HEK293 (cell line): ENCODE data around the gene DOP1A.

Experiments used
- CTCF ChIP-seq: fragments of 450-650 bp; formaldehyde crosslinking; IDR thresholded peaks from 2 replicates; pipeline ENCODE4 v1.5.1; 2016; ENCODE audit warnings: missing biosample characterization, missing genetic modification characterization
- ZNF624 ChIP-seq: fragments of 450-650 bp; formaldehyde crosslinking; IDR thresholded peaks from 2 replicates; pipeline ENCODE4 v1.5.1; 2017; ENCODE audit warnings: missing biosample characterization, missing genetic modification characterization
- ZNF654 ChIP-seq: fragments of 450-650 bp; formaldehyde crosslinking; IDR thresholded peaks from 2 replicates; pipeline ENCODE4 v1.5.1; 2016; ENCODE audit warnings: low read depth, missing biosample characterization, missing genetic modification characterization
- TF ChIP-seq, protein P1 (sequence below): fragments of 450-650 bp; IDR thresholded peaks from 2 replicates; pipeline ENCODE4 v1.5.1; 2018; ENCODE audit warnings: missing biosample characterization, mild to moderate bottlenecking, missing genetic modification characterization

DNA sequence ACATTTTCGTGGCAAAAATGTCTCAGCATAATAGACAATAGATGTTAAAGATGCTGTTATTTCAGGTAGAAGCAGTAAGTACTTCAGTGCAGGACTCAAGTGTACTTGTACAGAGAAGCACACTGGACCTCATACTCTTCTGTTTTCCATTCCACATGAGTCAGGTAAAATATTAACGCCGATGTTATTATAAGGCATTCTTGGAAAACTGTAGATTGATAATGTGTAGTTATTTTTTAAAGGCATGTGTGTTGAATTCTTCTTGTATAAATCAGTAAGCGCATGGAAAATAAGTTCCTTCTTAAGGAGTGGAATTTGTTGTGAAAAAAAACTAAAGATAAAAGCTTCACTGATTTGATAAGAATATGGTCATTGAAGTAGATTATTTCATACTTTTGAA is 45.8 kb downstream of the DOP1A start:
- TF ChIP-seq CTCF (no peak), ZNF654 (tag by site-specific recombination) (no peak), ZNF624 (no peak)
- TF ChIP-seq, protein P1, sequence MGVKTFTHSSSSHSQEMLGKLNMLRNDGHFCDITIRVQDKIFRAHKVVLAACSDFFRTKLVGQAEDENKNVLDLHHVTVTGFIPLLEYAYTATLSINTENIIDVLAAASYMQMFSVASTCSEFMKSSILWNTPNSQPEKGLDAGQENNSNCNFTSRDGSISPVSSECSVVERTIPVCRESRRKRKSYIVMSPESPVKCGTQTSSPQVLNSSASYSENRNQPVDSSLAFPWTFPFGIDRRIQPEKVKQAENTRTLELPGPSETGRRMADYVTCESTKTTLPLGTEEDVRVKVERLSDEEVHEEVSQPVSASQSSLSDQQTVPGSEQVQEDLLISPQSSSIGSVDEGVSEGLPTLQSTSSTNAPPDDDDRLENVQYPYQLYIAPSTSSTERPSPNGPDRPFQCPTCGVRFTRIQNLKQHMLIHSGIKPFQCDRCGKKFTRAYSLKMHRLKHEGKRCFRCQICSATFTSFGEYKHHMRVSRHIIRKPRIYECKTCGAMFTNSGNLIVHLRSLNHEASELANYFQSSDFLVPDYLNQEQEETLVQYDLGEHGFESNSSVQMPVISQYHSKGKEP, result no peak
